Liver (tissue), 9 donors: ENCODE data around the gene ACTR2. TPM values are rescaled to one million over a fixed set of nuclear protein-coding genes. Genes with fewer than 3 reads are reported as not detected.

Experiments used
- DNase-seq: peaks from one replicate; pipeline ENCODE4 v3.0.0-alpha.2; 2017; ENCODE audit warnings: low spot score
- H3K27ac ChIP-seq, 2 donors: one replicate each; pipeline ENCODE4 v1.7.0; 2013; ENCODE audit warnings: inconsistent platforms in 2 of 2, low read length in 2 of 2, control low read depth in 1 of 2, low read depth in 1 of 2, mild to moderate bottlenecking in 1 of 2
- H3K27me3 ChIP-seq, 4 donors: one replicate each; pipeline versions ENCODE4 v1.6.1 to v1.7.0; 2013; ENCODE audit warnings: low read length in 3 of 4, inconsistent platforms in 1 of 4, mild to moderate bottlenecking in 1 of 4, moderate library complexity in 1 of 4; ENCODE audit not compliant: control insufficient read depth in 4 of 4, insufficient read depth in 4 of 4
- H3K36me3 ChIP-seq, 4 donors: one replicate each; pipeline versions ENCODE4 v1.6.1 to v1.7.0; 2013; ENCODE audit warnings: low read length in 3 of 4, mild to moderate bottlenecking in 3 of 4, low read depth in 1 of 4, moderate library complexity in 1 of 4; ENCODE audit not compliant: control insufficient read depth in 4 of 4, insufficient read depth in 3 of 4
- H3K4me1 ChIP-seq, 4 donors: one replicate each; pipeline versions ENCODE4 v1.6.1 to v1.7.0; 2013; ENCODE audit warnings: low read length in 3 of 4, mild to moderate bottlenecking in 3 of 4, moderate library complexity in 1 of 4; ENCODE audit not compliant: control insufficient read depth in 4 of 4, insufficient read depth in 4 of 4
- H3K4me3 ChIP-seq, 3 donors: one replicate each; pipeline versions ENCODE4 v1.6.1 to v1.7.0; 2013; ENCODE audit warnings: low read length in 3 of 3, control low read depth in 1 of 3, low read depth in 1 of 3, mild to moderate bottlenecking in 1 of 3
- H3K9ac ChIP-seq, 2 donors: one replicate each; pipeline ENCODE4 v1.7.0; 2013; ENCODE audit warnings: low read length in 2 of 2, mild to moderate bottlenecking in 2 of 2, moderate library complexity in 2 of 2, control low read depth in 1 of 2, low read depth in 1 of 2
- H3K9me3 ChIP-seq, 4 donors: one replicate each; pipeline versions ENCODE4 v1.6.1 to v1.7.0; 2013; ENCODE audit warnings: low read length in 3 of 4; ENCODE audit not compliant: control insufficient read depth in 4 of 4
- ATF3 ChIP-seq: IDR thresholded peaks from 2 replicates; pipeline ENCODE4 v1.6.1; 2016; ENCODE audit warnings: antibody characterized with exemption
- EGR1 ChIP-seq, 2 donors: IDR thresholded peaks; 2 replicates each; pipeline ENCODE4 v1.6.1; 2016 to 2018; ENCODE audit warnings: antibody characterized with exemption in 2 of 2, low read depth in 2 of 2
- FOXA1 ChIP-seq: IDR thresholded peaks from 2 replicates; pipeline ENCODE4 v1.6.1; 2016; ENCODE audit warnings: antibody characterized with exemption
- GABPA ChIP-seq, 2 donors: IDR thresholded peaks in 1 of 2; conservative IDR thresholded peaks in 1 of 2; 2 replicates each; pipeline ENCODE4 v1.6.1; 2016; ENCODE audit warnings: antibody characterized with exemption in 2 of 2, mild to moderate bottlenecking in 1 of 2, moderate library complexity in 1 of 2
- HNF4A ChIP-seq, 2 donors: conservative IDR thresholded peaks; 2 replicates each; pipeline ENCODE4 v1.6.1; 2016; ENCODE audit warnings: antibody characterized with exemption in 2 of 2, mild to moderate bottlenecking in 2 of 2
- HNF4G ChIP-seq: IDR thresholded peaks from 2 replicates; pipeline ENCODE4 v1.6.1; 2016; ENCODE audit warnings: antibody characterized with exemption
- JUND ChIP-seq, 2 donors: IDR thresholded peaks; 2 replicates each; pipeline ENCODE4 v1.6.1; 2016; ENCODE audit warnings: antibody characterized with exemption in 2 of 2
- NR2F2 ChIP-seq: IDR thresholded peaks from 2 replicates; pipeline ENCODE4 v1.6.1; 2016; ENCODE audit warnings: antibody characterized with exemption
- RAD21 ChIP-seq, 2 donors: IDR thresholded peaks; 2 replicates each; pipeline ENCODE4 v1.6.1; 2016; ENCODE audit warnings: antibody characterized with exemption in 2 of 2, mild to moderate bottlenecking in 2 of 2
- REST ChIP-seq: IDR thresholded peaks from 2 replicates; pipeline ENCODE4 v1.6.1; 2016; ENCODE audit warnings: antibody characterized with exemption, mild to moderate bottlenecking
- RXRA ChIP-seq, 2 donors: IDR thresholded peaks; 2 replicates each; pipeline ENCODE4 v1.6.1; 2017 to 2018; ENCODE audit warnings: antibody characterized with exemption in 2 of 2, mild to moderate bottlenecking in 1 of 2
- SP1 ChIP-seq: IDR thresholded peaks from 2 replicates; pipeline ENCODE4 v1.6.1; 2018; ENCODE audit warnings: antibody characterized with exemption, mild to moderate bottlenecking
- TAF1 ChIP-seq: conservative IDR thresholded peaks from 2 replicates; pipeline ENCODE4 v1.6.1; 2016; ENCODE audit warnings: antibody characterized with exemption, mild to moderate bottlenecking
- YY1 ChIP-seq: IDR thresholded peaks from 2 replicates; pipeline ENCODE4 v1.6.1; 2016; ENCODE audit warnings: antibody characterized with exemption, mild to moderate bottlenecking
- ZBTB33 ChIP-seq: IDR thresholded peaks from 2 replicates; pipeline ENCODE4 v1.6.1; 2016; ENCODE audit warnings: antibody characterized with exemption
- WGBS: extraction: QIAGEN DNeasy Blood & Tissue Kit; methylation state at CpG from one replicate; pipeline ENCODE4 v1.1.7; 2013; 5-methylcytosine and 5-hydroxymethylcytosine counted together
- polyA plus RNA-seq, 2 donors: library from polyadenylated mRNA; stranded (reverse) in 1 of 2; unstranded in 1 of 2; fragments of 200-250 nt in 1 of 2; fragments of >200 nt in 1 of 2; fragmentation: Nextera tagmentation in 1 of 2; extraction: Ambion mirVana in 1 of 2; gene quantifications; one replicate each; pipeline versions ENCODE4 v1.2.1 to v1.2.3, GENCODE V29; 2013 to 2015
- total RNA-seq, 2 donors: library from RNA; depleted of rRNA; stranded (reverse); fragments of >200 nt; gene quantifications; one replicate each; pipeline ENCODE4 v1.2.3, GENCODE V29; 2014
- TF ChIP-seq, protein P1 (sequence below): fragments of 150-350 bp; IDR thresholded peaks from 2 replicates; pipeline ENCODE4 v1.5.1; 2017; ENCODE audit warnings: improper control_type of control experiment, low read depth, low read length; ENCODE audit not compliant: missing input control
- donor health status: healthy.
- donor health status: healthy.
- donor health status: healthy.
- donor health status: healthy.
- donor health status: healthy.

ACTR2 gene
- total and polyA plus RNA-seq, 4 donors = 21.6 to 72.0 (median 45.9) TPM

DNA sequence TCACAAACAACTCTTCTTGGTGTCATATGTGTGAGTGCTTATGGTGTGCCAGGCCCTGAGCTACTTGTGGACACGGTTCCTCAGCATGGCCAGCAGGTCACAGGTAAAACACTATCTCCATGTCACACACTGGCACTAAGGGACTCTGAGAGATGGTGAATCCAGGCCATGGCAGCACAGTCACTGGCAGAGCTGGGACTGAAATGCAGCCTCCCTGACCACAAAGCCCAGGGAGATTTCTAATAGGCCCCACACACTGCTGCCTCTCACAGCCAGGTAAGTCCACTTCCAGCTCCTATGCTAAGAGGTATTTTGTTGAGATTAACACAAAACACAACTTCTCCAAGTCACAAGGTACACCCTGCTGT, 92.0 kb downstream of the ACTR2 start:
- peaks cover 0 to 5% (median 0%) of the 10 kb centered on the region in 4 donors for H3K4me1 ChIP-seq
- H3K4me3 ChIP-seq = no peak overlapping the region
- no peaks in the 10 kb centered on the region for H3K9me3 ChIP-seq
- H3K27me3 ChIP-seq = no peaks in the 10 kb centered on the region
- H3K9ac ChIP-seq = no peak overlapping the region
- no peak for DNase-seq
- peaks cover 0 to 10% (median 5%) of the 10 kb centered on the region in 4 donors for H3K36me3 ChIP-seq
- no peak for TF ChIP-seq JUND (IDR thresholded peaks at IDR 0.05)
- TF ChIP-seq EGR1 (IDR thresholded peaks at IDR 0.05; ENCODE audit: low read depth in 2 of 2) = no peak
- TF ChIP-seq HNF4A (conservative IDR thresholded peaks at IDR 0.05) = no peak
- TF ChIP-seq RXRA (IDR thresholded peaks at IDR 0.05) = no peak
- no peak for TF ChIP-seq SP1
- TF ChIP-seq ZBTB33 = no peak
- TF ChIP-seq TAF1 = no peak
- TF ChIP-seq ATF3 = no peak
- TF ChIP-seq, protein P1, sequence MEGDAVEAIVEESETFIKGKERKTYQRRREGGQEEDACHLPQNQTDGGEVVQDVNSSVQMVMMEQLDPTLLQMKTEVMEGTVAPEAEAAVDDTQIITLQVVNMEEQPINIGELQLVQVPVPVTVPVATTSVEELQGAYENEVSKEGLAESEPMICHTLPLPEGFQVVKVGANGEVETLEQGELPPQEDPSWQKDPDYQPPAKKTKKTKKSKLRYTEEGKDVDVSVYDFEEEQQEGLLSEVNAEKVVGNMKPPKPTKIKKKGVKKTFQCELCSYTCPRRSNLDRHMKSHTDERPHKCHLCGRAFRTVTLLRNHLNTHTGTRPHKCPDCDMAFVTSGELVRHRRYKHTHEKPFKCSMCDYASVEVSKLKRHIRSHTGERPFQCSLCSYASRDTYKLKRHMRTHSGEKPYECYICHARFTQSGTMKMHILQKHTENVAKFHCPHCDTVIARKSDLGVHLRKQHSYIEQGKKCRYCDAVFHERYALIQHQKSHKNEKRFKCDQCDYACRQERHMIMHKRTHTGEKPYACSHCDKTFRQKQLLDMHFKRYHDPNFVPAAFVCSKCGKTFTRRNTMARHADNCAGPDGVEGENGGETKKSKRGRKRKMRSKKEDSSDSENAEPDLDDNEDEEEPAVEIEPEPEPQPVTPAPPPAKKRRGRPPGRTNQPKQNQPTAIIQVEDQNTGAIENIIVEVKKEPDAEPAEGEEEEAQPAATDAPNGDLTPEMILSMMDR = no peak
- no peak for TF ChIP-seq REST
- no peak overlapping the region for H3K27ac ChIP-seq
- WGBS = 96% methylated on average over 1 of the region's 1 CpG

DNA sequence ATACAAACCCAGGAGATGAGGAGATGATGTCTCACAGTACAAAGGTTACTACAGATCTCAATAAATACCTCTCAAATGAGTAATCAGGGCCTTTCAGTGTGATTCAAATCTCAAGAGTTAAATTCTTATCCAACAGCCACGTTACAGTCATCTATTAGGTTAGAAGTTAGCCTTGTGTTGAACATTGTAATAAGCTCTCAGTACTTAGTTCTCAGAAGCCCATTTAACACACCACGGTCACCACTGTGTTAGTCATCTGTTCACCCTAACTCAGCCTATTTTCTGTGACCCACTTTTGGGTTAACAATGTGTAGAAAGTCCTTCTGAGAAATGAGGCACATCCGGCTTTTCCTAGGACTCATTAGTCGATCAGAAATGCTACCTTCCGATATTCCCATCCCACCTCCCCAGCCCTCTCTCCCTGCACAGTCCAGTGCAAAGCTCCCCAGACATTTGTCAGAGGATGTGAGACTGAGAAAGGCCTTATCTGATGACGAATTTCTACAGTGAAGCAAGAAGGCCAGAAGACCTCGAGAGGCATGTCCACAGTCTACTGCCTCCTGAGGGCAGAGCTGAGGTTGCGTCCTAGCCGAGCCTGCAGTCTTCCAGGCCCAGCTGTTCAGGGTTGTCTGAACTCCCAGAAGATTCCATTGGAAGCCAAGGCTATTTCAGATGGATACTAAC, 92.6 kb downstream of the ACTR2 start:
- Histone ChIP-seq H3K27ac (no peak overlapping the region), H3K36me3 (peaks cover 0 to 6% (median 2%) of the 10 kb centered on the region in 4 donors), H3K4me3 (no peak overlapping the region), H3K4me1 (peaks cover 0 to 5% (median 0%) of the 10 kb centered on the region in 4 donors), H3K9ac (no peak overlapping the region), H3K9me3 (no peaks in the 10 kb centered on the region), H3K27me3 (no peaks in the 10 kb centered on the region)
- DNase-seq = no peak
- 84% methylated on average over 9 of the region's 9 CpGs for WGBS
- TF ChIP-seq, protein P1 = no peak
- TF ChIP-seq ATF3 (no peak), HNF4A (conservative IDR thresholded peaks at IDR 0.05) (no peak), JUND (IDR thresholded peaks at IDR 0.05) (no peak), SP1 (no peak), TAF1 (no peak), NR2F2 (no peak), RAD21 (IDR thresholded peaks at IDR 0.05) (no peak), FOXA1 (no peak), GABPA (IDR thresholded peaks at IDR 0.05 in 1 of 2, conservative IDR thresholded peaks at IDR 0.05 in 1 of 2) (no peak), ZBTB33 (no peak), YY1 (no peak), HNF4G (no peak)
